ENCODE results near the gene GBGT1.

DNA sequence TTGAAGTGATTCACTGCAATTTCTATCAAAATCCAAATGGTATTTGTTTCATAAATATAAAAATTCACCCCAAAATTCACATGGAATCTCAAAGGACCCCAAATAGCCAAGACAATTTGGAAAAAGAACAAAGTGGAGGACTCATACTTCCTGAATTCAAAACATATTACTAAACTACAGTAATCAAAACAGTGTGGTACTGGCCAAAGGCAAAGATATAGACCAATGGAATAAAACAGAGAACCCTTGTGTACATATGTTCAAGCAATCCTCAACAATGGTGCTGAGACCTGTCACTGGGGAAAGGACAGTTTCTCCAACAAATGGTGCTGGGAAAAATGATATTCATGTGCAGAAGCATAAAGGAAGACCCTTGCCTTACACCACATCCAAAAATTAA, 31.3 kb upstream of the GBGT1 start:
- TF ChIP-seq, protein P1, sequence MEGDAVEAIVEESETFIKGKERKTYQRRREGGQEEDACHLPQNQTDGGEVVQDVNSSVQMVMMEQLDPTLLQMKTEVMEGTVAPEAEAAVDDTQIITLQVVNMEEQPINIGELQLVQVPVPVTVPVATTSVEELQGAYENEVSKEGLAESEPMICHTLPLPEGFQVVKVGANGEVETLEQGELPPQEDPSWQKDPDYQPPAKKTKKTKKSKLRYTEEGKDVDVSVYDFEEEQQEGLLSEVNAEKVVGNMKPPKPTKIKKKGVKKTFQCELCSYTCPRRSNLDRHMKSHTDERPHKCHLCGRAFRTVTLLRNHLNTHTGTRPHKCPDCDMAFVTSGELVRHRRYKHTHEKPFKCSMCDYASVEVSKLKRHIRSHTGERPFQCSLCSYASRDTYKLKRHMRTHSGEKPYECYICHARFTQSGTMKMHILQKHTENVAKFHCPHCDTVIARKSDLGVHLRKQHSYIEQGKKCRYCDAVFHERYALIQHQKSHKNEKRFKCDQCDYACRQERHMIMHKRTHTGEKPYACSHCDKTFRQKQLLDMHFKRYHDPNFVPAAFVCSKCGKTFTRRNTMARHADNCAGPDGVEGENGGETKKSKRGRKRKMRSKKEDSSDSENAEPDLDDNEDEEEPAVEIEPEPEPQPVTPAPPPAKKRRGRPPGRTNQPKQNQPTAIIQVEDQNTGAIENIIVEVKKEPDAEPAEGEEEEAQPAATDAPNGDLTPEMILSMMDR (conservative IDR thresholded peaks at IDR 0.05 in 1 of 2, IDR thresholded peaks at IDR 0.05 in 1 of 2; ENCODE audit: extremely low read depth in 1 of 2, insufficient read depth in 1 of 2, low read depth in 1 of 2, low read length in 2 of 2): no peak
- no peak for TF ChIP-seq EZH2 (IDR thresholded peaks at IDR 0.05; ENCODE audit: borderline replicate concordance, low read length)
